Neural progenitor cell (in vitro differentiated cells): ENCODE measurements around the gene SAMD3. TPM values are rescaled to one million over a fixed set of nuclear protein-coding genes. Genes with fewer than 3 reads are reported as not detected.
"Not testable (repeated sequence)": the region's sequence is repeated elsewhere in the genome, so short reads cannot be mapped to it uniquely, and the experiment has no call there.

ENCODE experiments used
- DNase-seq: peaks from one replicate; pipeline ENCODE4 v3.0.0-alpha.2; 2016; ENCODE audit warnings: low spot score
- H2AFZ ChIP-seq: fragments of 200-600 bp; sonication (generic); replicated peaks from 2 replicates; pipeline ENCODE4 v1.6.1; 2016; ENCODE audit warnings: antibody characterized with exemption
- H3F3A ChIP-seq: fragments of 200-600 bp; sonication (generic); 2 replicates; pipeline ENCODE4 v1.6.1; 2016; ENCODE audit warnings: antibody characterized with exemption, low read depth
- H3K27ac ChIP-seq: fragments of 200-600 bp; sonication (generic); 2 replicates; pipeline ENCODE4 v1.5.1; 2016; ENCODE audit warnings: mild to moderate bottlenecking
- H3K27me3 ChIP-seq: fragments of 200-600 bp; sonication (generic); 2 replicates; pipeline ENCODE4 v1.6.1; 2016; ENCODE audit warnings: mild to moderate bottlenecking, moderate library complexity
- H3K36me3 ChIP-seq: fragments of 200-600 bp; sonication (generic); 2 replicates; pipeline ENCODE4 v1.5.1; 2016
- H3K4me1 ChIP-seq: fragments of 200-600 bp; sonication (generic); 2 replicates; pipeline ENCODE4 v1.6.1; 2016; ENCODE audit warnings: mixed run types
- H3K4me2 ChIP-seq: fragments of 200-600 bp; sonication (generic); 2 replicates; pipeline ENCODE4 v1.6.1; 2016
- H3K4me3 ChIP-seq: fragments of 200-600 bp; sonication (generic); 2 replicates; pipeline ENCODE4 v1.5.1; 2016
- H3K79me2 ChIP-seq: fragments of 200-600 bp; sonication (generic); 2 replicates; pipeline ENCODE4 v1.6.1; 2016; ENCODE audit warnings: low read depth
- H3K9ac ChIP-seq: fragments of 200-600 bp; sonication (generic); 2 replicates; pipeline ENCODE4 v1.6.1; 2016
- H3K9me3 ChIP-seq: fragments of 200-600 bp; sonication (generic); 2 replicates; pipeline ENCODE4 v1.5.1; 2016; ENCODE audit warnings: low read depth
- H4K20me1 ChIP-seq: fragments of 200-600 bp; sonication (generic); 2 replicates; pipeline ENCODE4 v1.6.1; 2016; ENCODE audit warnings: low read depth
- H3K27ac Mint-ChIP-seq: 3 replicates; pipeline ENCODE4 v1.8.0; 2021; ENCODE audit warnings: mixed read lengths
- H3K27me3 Mint-ChIP-seq: 2 replicates; pipeline ENCODE4 v1.8.0; 2022; ENCODE audit warnings: low read depth, mild to moderate bottlenecking, inconsistent platforms, moderate library complexity, mixed read lengths; ENCODE audit not compliant: insufficient read depth
- H3K36me3 Mint-ChIP-seq: 3 replicates; pipeline ENCODE4 v1.8.0; 2021; ENCODE audit warnings: mixed read lengths
- H3K4me1 Mint-ChIP-seq: 3 replicates; pipeline ENCODE4 v1.8.0; 2021; ENCODE audit warnings: mixed read lengths
- H3K4me3 Mint-ChIP-seq: 3 replicates; pipeline ENCODE4 v1.8.0; 2021; ENCODE audit warnings: mild to moderate bottlenecking, moderate library complexity, mixed read lengths
- H3K9me3 Mint-ChIP-seq: 3 replicates; pipeline ENCODE4 v1.8.0; 2020; ENCODE audit warnings: mixed read lengths
- EZH2 ChIP-seq: fragments of 200-600 bp; sonication (generic); IDR thresholded peaks from 2 replicates; pipeline ENCODE4 v1.6.1; 2017; ENCODE audit warnings: antibody characterized with exemption, mild to moderate bottlenecking, moderate library complexity
- EZH2phosphoT487 ChIP-seq: fragments of 200-600 bp; sonication (generic); IDR thresholded peaks from 2 replicates; pipeline ENCODE4 v1.6.1; 2017; ENCODE audit warnings: antibody characterized with exemption
- total RNA-seq: library from RNA; depleted of rRNA; stranded (reverse); fragments of >200 nt; gene quantifications from 2 replicates; pipeline ENCODE4 v1.2.3, GENCODE V29; 2015; ENCODE audit warnings: low replicate concordance
- TF ChIP-seq, protein P1 (sequence below): fragments of 200-600 bp; sonication (generic); IDR thresholded peaks from 2 replicates; pipeline ENCODE4 v1.5.1; 2017; ENCODE audit warnings: antibody characterized with exemption, mild to moderate bottlenecking

SAMD3 gene, protein sequence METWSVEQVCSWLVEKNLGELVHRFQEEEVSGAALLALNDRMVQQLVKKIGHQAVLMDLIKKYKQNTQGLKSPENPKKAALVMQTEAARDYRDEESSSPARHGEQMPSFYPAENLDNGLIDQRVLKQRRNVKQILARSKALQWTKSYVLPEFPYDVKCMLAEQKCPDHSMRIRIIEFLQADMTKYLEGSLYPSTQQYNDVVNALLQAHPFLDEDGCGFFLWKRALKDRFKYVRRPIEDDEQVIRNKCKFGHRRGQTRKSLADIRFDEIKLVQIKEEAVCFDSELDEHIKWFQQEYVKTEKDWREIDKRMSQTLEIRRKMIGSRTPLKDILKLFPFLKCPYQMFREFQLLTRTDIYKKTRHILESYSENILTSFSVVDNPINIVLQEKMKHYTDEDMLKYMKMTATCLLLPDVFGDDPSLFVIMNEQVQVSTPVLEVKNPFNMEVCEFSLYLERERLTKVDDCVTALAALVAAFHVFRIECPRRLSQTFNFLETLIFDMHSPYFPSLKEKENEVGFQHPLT
- total RNA-seq, result 0.19 and 2.0 TPM in 2 replicates

GRCh38 chr6:130222775-130223174 is at the start of gene SAMD3:
Gene SAMD3 (minus strand): TSS chr6:130222951. CDS start chr6:130215273, 7,678 bp downstream.
- no peak for TF ChIP-seq EZH2
- TF ChIP-seq, protein P1, sequence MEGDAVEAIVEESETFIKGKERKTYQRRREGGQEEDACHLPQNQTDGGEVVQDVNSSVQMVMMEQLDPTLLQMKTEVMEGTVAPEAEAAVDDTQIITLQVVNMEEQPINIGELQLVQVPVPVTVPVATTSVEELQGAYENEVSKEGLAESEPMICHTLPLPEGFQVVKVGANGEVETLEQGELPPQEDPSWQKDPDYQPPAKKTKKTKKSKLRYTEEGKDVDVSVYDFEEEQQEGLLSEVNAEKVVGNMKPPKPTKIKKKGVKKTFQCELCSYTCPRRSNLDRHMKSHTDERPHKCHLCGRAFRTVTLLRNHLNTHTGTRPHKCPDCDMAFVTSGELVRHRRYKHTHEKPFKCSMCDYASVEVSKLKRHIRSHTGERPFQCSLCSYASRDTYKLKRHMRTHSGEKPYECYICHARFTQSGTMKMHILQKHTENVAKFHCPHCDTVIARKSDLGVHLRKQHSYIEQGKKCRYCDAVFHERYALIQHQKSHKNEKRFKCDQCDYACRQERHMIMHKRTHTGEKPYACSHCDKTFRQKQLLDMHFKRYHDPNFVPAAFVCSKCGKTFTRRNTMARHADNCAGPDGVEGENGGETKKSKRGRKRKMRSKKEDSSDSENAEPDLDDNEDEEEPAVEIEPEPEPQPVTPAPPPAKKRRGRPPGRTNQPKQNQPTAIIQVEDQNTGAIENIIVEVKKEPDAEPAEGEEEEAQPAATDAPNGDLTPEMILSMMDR, result no peak
- no peak for TF ChIP-seq EZH2phosphoT487
- Histone ChIP-seq H4K20me1 (no peaks in the 10 kb centered on the region), H3K4me2 (no peak within 1 kb of the TSS), H3K4me1 (no peaks in the 10 kb centered on the region), H3F3A (no peaks in the 10 kb centered on the region), H2AFZ (no peak within 1 kb of the TSS), H3K4me3 (no peak within 1 kb of the TSS), H3K36me3 (no peaks in the 10 kb centered on the region), H3K9me3 (no peaks in the 10 kb centered on the region), H3K27ac (no peak within 1 kb of the TSS), H3K27me3 (no peaks in the 10 kb centered on the region), H3K9ac (no peak within 1 kb of the TSS), H3K79me2 (no peaks in the 10 kb centered on the region)
- H3K4me3 Mint-ChIP-seq, result no peak within 1 kb of the TSS
- H3K27me3 Mint-ChIP-seq, result peaks cover 2% of the 10 kb centered on the region
- no peaks in the 10 kb centered on the region for H3K4me1 Mint-ChIP-seq
- H3K27ac Mint-ChIP-seq, result no peak within 1 kb of the TSS
- no peaks in the 10 kb centered on the region for H3K9me3 Mint-ChIP-seq
- H3K36me3 Mint-ChIP-seq, result no peaks in the 10 kb centered on the region
- no peak for DNase-seq

DNA sequence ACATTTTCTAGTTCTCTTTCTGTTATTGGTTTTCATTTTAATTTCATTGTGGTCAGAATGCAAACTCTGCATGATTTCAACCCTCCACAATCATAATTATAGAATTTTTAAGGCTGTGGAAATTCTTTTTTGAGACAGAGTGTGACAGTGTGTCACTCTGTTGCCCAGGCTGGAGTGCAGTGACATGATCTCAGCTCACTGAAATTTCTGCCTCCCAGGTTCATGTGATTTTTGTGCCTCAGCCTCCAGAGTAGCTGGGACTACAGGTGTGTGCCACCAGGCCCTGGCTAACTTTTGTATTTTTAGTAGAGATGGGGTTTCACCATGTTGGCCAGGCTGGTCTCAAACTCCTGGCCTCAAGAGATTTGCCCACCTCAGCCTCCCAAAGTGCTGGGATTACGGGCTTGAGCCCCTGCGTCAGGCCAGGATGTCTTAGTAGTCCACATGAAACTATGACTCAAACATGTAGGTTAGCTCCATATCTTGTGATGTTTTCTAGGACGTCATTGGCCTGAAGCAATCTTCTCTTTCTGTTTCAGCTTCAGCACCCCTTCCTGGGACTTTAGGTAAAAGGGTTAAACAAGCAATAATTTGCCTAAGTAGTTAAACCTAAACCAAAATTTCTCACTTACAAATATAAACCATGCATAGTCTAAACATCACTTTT is 47.4 kb upstream of the SAMD3 start:
- H3K4me1 ChIP-seq, result no peaks in the 10 kb centered on the region
- no peak overlapping the region for H3K27ac ChIP-seq
- H3F3A ChIP-seq, result no peaks in the 10 kb centered on the region
- no peaks in the 10 kb centered on the region for H4K20me1 ChIP-seq
- no peaks in the 10 kb centered on the region for H3K79me2 ChIP-seq
- no peak overlapping the region for H2AFZ ChIP-seq
- no peak overlapping the region for H3K9ac ChIP-seq
- Mint-ChIP-seq H3K9me3 (peaks cover 16% of the 10 kb centered on the region), H3K27ac (no peak overlapping the region), H3K4me3 (no peak overlapping the region), H3K36me3 (no peaks in the 10 kb centered on the region), H3K4me1 (no peaks in the 10 kb centered on the region), H3K27me3 (no peaks in the 10 kb centered on the region)
- peaks cover 2% of the 10 kb centered on the region for H3K9me3 ChIP-seq
- no peak for TF ChIP-seq EZH2phosphoT487
- TF ChIP-seq, protein P1, result no peak
- TF ChIP-seq EZH2, result no peak
- no peak overlapping the region for H3K4me2 ChIP-seq
- DNase-seq, result no peak
- H3K4me3 ChIP-seq, result no peak overlapping the region
- no peaks in the 10 kb centered on the region for H3K27me3 ChIP-seq
- no peaks in the 10 kb centered on the region for H3K36me3 ChIP-seq

GRCh38 chr6:130265553-130265952 is 42.8 kb upstream of the SAMD3 start:
- not testable (repeated sequence) for H3K4me1 ChIP-seq, H3K4me3 ChIP-seq, H3K27ac ChIP-seq, H3K9ac ChIP-seq, H3K4me1 Mint-ChIP-seq, H2AFZ ChIP-seq, H3K4me2 ChIP-seq, H3K36me3 ChIP-seq, H3K9me3 ChIP-seq, H3K79me2 ChIP-seq, H3K36me3 Mint-ChIP-seq, H4K20me1 ChIP-seq, H3K27me3 Mint-ChIP-seq, H3F3A ChIP-seq, H3K4me3 Mint-ChIP-seq, H3K27ac Mint-ChIP-seq, H3K27me3 ChIP-seq, DNase-seq
- H3K9me3 Mint-ChIP-seq, result peaks cover 11% of the 10 kb centered on the region
